ENCODE data around the gene CHMP5. TPM values are rescaled to one million over a fixed set of nuclear protein-coding genes. Genes with fewer than 3 reads are reported as not detected.

CHMP5 gene
- total RNA-seq, 1 donor = 81.6 TPM

DNA sequence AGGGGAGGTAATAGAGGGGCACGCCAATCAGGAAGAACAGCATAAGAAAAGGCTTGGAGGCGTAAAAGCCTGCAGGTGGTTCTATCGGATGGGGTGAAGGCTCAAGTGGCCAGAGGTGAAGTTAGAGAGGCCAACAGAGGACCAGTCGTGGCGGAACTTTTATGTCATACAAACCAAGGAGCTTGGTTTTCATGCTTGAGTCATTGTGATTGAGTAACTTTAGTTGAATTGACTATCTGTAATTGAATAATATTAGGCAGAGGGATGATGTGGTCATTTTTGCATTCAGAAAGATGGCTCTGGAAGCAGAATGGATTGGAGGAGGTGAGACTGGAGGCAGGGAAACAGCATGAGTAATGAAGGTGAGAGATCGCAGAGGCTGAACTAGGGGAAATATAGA, 32.0 kb upstream of the CHMP5 start:
- DNase-seq (ENCODE audit: low read depth) = no peak
- TF ChIP-seq, protein P1, sequence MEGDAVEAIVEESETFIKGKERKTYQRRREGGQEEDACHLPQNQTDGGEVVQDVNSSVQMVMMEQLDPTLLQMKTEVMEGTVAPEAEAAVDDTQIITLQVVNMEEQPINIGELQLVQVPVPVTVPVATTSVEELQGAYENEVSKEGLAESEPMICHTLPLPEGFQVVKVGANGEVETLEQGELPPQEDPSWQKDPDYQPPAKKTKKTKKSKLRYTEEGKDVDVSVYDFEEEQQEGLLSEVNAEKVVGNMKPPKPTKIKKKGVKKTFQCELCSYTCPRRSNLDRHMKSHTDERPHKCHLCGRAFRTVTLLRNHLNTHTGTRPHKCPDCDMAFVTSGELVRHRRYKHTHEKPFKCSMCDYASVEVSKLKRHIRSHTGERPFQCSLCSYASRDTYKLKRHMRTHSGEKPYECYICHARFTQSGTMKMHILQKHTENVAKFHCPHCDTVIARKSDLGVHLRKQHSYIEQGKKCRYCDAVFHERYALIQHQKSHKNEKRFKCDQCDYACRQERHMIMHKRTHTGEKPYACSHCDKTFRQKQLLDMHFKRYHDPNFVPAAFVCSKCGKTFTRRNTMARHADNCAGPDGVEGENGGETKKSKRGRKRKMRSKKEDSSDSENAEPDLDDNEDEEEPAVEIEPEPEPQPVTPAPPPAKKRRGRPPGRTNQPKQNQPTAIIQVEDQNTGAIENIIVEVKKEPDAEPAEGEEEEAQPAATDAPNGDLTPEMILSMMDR (IDR thresholded peaks at IDR 0.05; ENCODE audit: insufficient read depth, low read depth, low read length) = no peak
- H3K4me3 ChIP-seq (ENCODE audit: low read depth, low read length) = no peak overlapping the region

DNA sequence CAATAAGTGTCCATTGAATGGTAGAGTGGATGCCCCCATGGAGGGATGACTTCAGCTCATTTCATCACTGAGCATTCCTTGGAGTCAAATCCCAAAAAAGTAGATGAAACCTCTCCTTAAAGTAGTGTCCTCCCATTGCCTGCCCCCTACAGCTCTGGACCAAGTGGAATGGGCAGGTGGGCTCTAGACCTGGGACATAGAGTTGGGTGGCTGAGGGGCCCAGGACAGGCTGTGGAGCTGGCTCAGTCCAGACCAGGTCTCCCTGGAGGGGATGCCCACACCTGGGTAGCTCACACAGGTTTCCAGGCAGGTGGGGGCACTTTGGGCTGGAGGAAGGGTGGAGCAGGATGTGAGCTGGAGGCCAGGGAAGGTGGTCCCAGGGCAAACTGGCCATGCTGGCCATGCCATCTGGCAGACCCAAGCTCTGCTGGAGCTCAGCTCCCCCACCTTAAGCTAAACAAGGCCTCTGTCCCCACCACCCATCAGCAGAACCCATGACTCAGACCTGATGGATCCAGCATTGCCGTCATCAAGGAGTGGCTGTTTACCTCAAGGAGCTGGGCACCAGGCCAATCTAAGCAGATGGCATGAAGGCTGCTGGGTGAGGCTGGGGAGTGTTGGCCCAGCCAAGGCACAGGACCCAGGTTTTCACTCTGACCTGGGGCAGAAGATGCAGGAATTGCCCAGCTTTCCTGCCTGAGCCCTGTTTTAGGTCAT, 31.1 kb upstream of the CHMP5 start:
- DNase-seq (ENCODE audit: low read depth) = peak; percentile 89
- TF ChIP-seq, protein P1 (IDR thresholded peaks at IDR 0.05; ENCODE audit: insufficient read depth, low read depth, low read length) = no peak
- no peak overlapping the region for H3K4me3 ChIP-seq (ENCODE audit: low read depth, low read length)

DNA sequence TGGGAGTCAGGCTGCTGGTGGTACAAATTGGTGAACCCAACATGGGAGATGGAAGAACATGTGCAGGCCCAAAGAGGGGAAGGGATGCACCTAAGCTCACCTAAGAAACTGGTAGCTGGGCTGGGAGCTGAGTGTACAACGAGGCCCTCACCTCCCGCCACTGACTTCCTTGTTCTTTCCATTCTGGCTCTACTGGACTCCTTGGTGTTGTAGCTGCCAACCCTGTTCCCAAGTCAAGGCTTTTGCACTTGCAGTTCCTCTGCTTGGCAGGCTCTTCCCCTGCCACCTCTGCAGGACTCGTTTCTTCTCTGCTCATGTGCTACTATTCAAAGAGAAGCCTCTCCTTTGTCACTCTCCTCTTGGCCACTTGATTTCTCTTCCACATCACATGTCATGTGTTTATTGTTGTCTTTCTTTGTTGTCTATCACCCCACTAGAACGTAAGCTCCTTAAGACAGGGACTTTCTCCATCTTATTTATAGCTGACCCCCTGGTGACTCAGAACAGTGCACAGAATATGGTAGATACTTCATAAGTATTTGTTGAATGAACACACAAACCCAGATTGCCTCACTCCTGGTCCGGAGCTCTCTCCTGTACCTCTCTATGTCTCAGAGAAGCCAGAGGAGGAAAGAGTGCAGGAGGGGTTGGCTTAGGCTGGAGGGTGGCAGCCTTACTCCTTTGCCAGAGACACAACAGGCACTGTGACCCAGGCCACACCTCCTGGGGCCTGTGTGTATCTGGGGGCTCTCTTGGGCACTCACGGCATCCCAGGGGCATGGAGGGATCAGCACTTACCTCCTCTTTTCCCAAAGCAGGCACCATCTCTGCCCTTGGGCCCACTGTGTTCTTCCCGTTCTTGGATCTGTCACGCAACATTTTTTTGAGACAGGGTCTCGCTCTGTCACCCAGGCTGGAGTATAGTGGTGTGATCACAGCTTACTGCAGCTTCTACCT, 30.1 kb upstream of the CHMP5 start:
- no peak overlapping the region for H3K4me3 ChIP-seq (ENCODE audit: low read depth, low read length)
- TF ChIP-seq, protein P1 (IDR thresholded peaks at IDR 0.05; ENCODE audit: insufficient read depth, low read depth, low read length) = no peak
- peak; percentile 48 for DNase-seq (ENCODE audit: low read depth)

DNA sequence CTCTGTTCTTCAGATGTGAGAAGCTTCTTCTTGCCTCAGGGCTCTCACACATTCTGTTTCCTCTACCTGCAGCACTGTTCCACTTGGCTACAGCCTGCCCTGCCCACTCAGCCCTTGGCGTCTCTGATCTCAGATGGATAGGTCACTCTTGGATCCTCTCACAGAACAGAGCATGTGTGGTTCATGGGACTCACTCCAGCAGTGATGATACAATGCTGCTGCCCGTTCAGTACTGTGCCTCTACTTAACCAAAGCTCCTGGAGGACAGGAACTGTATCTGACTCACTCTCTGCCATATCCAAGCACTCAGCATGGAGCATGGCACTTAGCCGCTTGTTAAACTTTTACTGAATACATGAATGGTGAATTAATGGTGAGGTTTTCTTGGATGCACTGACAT, 28.3 kb upstream of the CHMP5 start:
- TF ChIP-seq, protein P1 (IDR thresholded peaks at IDR 0.05; ENCODE audit: insufficient read depth, low read depth, low read length) = no peak
- DNase-seq (ENCODE audit: low read depth) = no peak
- no peak overlapping the region for H3K4me3 ChIP-seq (ENCODE audit: low read depth, low read length)

DNA sequence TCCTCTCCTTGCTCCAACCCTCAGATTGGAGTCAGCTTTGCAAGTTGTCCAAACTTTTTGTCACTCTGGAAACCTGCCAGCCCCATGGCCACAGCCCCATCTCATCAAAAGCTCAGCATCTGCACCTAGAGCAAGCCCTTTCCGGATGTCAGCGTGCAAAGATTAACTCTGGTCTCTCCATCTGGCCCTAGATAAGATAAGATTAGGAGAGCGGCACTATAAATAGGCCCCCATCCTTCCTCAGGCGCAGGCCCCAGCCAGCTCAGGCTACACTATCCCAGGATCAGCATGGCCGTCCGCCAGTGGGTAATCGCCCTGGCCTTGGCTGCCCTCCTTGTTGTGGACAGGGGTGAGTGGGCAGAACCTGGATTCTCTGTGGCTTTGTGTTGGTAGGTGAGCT, 24.9 kb upstream of the CHMP5 start, which contains the start of gene SPINK4:
Gene SPINK4 (plus strand): TSS at position 247 of the 400 bp plus-strand sequence. CDS start 42 bp downstream, at position 289.
- TF ChIP-seq, protein P1 (IDR thresholded peaks at IDR 0.05; ENCODE audit: insufficient read depth, low read depth, low read length) = no peak
- peak; percentile 80 for DNase-seq (ENCODE audit: low read depth)
- no peak within 1 kb of the TSS for H3K4me3 ChIP-seq (ENCODE audit: low read depth, low read length)

DNA sequence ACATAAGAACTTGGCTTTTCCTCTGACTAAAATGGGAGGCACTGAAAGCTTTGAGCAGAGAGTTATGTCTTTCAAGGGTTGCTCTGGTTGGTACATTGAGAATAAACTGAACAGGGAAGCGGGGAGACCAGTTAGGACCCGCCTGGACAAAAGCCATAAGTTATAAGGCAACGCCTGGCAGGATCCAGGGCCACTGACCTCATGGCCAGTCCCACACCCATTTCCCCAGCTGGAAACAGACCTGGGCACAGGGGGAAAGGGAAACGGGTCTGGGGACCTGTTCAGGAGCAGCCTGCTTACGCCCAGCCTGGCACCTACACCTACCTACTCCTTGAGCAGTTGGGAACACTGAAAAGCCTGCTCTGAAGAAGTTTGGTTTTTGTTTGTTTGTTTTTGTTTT, 23.6 kb upstream of the CHMP5 start:
- H3K4me3 ChIP-seq (ENCODE audit: low read depth, low read length) = no peak overlapping the region
- DNase-seq (ENCODE audit: low read depth) = no peak
- TF ChIP-seq, protein P1 (IDR thresholded peaks at IDR 0.05; ENCODE audit: insufficient read depth, low read depth, low read length) = no peak
